Gastrocnemius medialis (tissue), 4 donors: ENCODE measurements around the gene DOP1B.
"Not testable (repeated sequence)": the region's sequence is repeated elsewhere in the genome, so short reads cannot be mapped to it uniquely, and the experiment has no call there.

Experiments used
- POLR2A ChIP-seq, 2 donors: fragments of 450-650 bp; IDR thresholded peaks; one replicate each; pipeline ENCODE4 v1.6.1; 2017; ENCODE audit warnings: antibody characterized with exemption in 2 of 2, mild to moderate bottlenecking in 2 of 2, moderate library complexity in 2 of 2
- TF ChIP-seq, protein P1 (sequence below), 5 experiments: fragments of 450-650 bp in 3 of 5; fragments of 200-600 bp in 2 of 5; sonication (generic) in 2 of 5; IDR thresholded peaks in 4 of 5; conservative IDR thresholded peaks in 1 of 5; 1 replicate in 4 of 5; 2 replicates in 1 of 5; pipeline ENCODE4 v1.5.1; 2016 to 2019; ENCODE audit warnings: antibody characterized with exemption in 5 of 5, mild to moderate bottlenecking in 3 of 5, moderate library complexity in 3 of 5

DNA sequence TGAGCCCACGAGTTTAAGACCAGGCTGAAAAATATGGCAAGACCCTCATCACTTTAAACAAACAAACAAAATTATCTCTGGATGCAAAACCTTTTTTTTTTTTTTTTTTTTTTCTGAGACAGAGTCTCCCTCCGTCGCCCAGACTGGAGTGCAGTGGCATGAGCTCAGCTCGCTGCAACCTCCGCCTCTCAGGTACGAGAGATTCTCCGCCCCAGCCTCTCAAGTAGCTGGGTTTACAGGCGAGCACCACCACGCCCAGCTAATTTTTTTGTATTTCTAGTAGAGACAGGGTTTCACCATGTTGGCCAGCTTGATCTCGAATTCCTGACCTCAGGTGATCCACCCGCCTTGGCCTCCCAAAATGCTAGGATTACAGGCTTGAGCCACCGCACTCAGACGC, 16.8 kb upstream of the DOP1B start:
- TF ChIP-seq, protein P1, sequence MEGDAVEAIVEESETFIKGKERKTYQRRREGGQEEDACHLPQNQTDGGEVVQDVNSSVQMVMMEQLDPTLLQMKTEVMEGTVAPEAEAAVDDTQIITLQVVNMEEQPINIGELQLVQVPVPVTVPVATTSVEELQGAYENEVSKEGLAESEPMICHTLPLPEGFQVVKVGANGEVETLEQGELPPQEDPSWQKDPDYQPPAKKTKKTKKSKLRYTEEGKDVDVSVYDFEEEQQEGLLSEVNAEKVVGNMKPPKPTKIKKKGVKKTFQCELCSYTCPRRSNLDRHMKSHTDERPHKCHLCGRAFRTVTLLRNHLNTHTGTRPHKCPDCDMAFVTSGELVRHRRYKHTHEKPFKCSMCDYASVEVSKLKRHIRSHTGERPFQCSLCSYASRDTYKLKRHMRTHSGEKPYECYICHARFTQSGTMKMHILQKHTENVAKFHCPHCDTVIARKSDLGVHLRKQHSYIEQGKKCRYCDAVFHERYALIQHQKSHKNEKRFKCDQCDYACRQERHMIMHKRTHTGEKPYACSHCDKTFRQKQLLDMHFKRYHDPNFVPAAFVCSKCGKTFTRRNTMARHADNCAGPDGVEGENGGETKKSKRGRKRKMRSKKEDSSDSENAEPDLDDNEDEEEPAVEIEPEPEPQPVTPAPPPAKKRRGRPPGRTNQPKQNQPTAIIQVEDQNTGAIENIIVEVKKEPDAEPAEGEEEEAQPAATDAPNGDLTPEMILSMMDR (IDR thresholded peaks at IDR 0.05 in 4 of 5, conservative IDR thresholded peaks at IDR 0.05 in 1 of 5): not testable (repeated sequence)
- not testable (repeated sequence) for TF ChIP-seq POLR2A (IDR thresholded peaks at IDR 0.05)
